HG03521 (cell line): ENCODE measurements around the gene HIPK3.
A peak's percentile ranks its signal among the peaks of the same experiment; 100 is the strongest.
"Not testable (repeated sequence)": the region's sequence is repeated elsewhere in the genome, so short reads cannot be mapped to it uniquely, and the experiment has no call there.

Experiments used
- ATAC-seq: cut with Tn5 transposase; IDR thresholded peaks from one replicate; pipeline ENCODE4 v1.9.1; 2021; ENCODE audit warnings: mild to moderate bottlenecking, moderate library complexity; ENCODE audit not compliant: unreplicated experiment

HIPK3 gene

DNA sequence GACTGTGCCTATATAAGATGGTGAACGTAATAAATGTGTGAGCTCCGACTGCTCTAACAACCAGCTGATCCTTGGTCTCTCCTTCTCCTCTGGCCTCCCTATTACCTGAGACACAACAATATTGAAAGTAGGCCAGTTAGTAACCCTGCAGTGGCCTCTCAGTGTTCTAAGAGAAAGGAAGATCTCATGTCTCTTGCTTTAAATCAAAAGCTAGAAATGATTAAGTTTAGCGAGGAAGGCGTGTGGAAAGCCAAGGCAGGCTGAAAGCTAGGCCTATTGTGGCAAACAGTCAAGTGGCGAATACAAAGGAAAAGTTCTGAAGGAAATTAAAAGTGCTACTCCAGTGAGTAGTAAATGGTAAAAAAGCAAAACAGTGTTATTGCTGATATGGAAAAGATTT, 39.5 kb downstream of the HIPK3 start:
- no peak for ATAC-seq

DNA sequence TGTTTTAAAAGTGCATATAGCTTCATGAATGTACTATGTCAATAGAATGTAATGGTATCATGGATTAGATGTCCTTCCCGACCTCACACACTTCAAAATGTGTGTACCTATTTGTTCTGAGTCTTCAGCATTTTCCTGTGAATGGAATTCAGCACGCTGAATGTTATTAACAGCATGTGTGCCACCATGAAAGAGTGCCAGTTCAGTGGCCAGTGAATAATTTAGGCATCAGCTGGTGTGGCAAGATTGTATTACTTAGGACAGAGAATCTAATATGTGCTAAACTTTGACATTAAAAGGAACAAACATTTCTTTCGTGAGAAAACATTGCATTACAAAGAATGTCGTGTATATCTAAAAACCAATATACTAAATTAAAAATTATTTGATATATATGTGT, 46.4 kb downstream of the HIPK3 start:
- no peak for ATAC-seq

DNA sequence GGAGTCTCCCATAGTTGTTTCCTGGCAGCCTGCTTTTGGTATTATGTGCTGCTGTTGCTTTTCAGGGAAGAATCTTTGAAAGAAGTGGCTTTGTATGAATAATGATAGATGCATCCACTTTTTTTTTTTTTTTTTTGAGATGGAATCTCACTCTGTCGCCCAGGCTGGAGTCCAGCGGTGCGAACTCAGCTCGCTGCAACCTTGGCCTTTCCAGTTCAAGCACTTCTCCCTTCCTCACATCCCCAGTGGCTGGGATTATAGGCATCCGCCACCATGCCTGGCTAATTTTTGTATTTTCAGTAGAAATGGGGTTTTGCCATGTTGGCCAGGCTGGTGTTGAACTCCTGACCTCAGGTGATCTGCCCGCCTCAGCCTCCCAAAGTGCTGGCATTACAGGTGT, 49.6 kb downstream of the HIPK3 start:
- ATAC-seq = not testable (repeated sequence)

- ATAC-seq = no peak
These were observed 50.8 kb downstream of the HIPK3 start for GRCh38 chr11:33307984-33308383.

- ATAC-seq = no peak
These were observed 51.9 kb downstream of the HIPK3 start for GRCh38 chr11:33309118-33309517.

GRCh38 chr11:33310720-33311500, 53.7 kb downstream of the HIPK3 start:
- ATAC-seq = no peak

DNA sequence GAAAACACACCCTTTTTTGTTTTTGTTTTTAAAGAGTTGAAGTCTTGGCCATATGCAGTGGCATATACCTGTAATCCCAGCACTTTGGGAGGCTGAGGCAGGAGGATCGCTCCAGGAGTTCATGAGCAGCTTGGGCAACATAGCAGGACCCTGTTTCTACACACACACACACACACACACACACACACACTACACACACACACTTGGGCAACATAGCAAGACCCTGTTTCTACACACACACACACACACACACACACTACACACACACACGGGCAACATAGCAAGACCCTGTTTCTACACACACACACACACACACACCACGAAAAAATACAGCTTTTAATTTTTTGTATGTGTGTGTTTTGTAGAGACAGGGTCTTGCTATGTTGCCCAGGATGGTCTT, 54.5 kb downstream of the HIPK3 start:
- ATAC-seq = no peak

DNA sequence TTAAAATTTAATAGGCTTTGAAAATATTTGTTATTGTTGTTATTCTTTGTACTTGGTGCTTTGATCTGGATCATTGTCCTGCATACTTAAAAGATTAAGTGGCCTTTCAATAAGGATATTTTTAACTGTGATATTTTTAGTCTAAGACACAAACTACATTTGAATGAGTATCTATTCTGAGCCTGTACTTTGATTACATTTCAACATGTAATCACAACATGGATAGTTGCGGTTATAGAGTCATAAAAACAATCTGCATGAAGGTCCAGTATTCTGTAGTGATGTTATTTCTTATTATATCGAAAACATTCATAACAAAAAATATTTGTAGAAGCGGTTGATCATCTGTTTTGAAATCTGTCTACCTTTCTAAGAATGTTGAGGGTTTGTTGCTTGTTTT, 58.6 kb downstream of the HIPK3 start:
- no peak for ATAC-seq

GRCh38 chr11:33317662-33318061, 60.5 kb downstream of the HIPK3 start:
- no peak for ATAC-seq

DNA sequence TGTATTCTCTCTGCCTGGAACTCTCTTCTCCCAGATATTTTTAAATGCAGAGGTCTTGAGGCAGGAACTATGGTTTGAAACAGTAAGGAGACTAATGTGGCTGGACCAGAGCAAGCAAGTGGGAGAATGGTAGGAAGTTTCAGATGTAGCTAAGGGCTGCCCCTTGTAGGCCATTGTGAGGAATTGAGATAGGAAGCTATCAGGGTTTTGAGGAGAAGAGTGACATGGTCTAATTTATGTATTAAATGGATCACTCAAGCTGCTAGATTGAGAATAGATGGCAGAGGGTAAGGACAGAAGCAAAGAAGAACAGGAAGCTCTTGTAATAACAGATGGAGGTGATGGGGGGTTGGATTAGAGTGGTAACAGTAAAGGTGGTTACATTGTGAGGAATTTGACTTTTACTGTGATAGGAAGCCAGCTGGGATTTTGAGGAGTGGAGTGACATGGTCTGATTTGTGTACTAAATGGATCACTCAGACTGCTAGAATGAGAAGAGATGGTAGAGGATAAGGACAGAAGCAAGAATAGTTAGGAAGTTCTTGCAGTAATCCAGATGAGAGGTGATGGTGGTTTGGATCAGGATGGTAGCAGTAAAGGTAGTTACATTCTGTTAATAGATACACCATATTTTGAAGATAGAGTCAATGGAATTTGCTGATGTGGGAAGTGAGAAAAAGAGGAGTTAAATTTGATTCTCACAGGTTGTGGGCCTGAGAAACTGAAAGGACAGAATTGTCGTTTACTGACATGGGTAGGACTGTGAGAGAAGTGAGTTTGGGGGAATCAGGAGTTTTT, 63.0 kb downstream of the HIPK3 start:
- ATAC-seq = no peak

DNA sequence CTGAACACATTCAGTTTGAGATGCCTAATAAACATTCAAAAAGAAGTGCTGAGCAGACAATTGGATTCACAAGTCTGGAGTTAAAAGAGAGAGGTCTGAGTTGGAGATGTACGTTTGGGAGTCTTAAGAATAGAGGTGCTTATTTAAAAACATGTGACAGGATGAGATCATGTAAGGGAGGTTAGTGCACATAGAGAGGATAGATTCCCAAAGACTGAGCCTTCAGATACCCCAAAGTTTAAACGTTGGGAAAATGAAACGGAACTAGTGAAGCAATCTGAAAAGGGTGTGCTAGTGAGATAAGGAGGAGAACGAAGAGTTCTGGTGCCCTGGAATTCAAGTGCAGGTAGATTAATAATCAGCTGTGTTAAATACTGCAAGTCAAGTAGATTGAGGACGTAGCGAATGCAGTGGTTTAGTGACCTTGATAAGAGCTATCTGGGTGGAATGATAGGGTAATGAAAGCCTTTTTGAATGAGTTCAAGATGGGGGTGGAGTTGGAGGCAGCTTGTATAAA, 63.7 kb downstream of the HIPK3 start:
- no peak for ATAC-seq

DNA sequence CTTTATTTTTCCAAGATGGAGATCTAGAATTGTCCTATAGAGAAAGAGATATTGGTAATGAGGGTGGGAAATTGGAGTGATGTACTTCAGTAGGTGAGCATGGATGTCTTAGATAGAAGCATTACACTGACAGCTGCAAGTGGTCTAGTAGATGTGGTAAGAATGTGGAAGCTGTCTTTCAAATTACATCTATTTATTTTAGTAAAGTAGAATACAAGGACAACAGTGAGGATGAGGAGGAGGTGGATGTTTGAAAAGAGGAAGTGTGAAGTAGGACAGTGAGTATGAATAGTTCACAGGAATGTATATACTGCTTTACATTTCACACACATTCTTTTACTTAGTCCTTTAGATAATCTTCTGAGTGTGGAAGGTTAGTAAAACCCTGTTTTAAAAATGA, 64.2 kb downstream of the HIPK3 start:
- ATAC-seq = no peak

- ATAC-seq = no peak
These were observed 66.2 kb downstream of the HIPK3 start for GRCh38 chr11:33323421-33323820.

GRCh38 chr11:33324302-33324985, 67.3 kb downstream of the HIPK3 start:
- ATAC-seq = no peak

DNA sequence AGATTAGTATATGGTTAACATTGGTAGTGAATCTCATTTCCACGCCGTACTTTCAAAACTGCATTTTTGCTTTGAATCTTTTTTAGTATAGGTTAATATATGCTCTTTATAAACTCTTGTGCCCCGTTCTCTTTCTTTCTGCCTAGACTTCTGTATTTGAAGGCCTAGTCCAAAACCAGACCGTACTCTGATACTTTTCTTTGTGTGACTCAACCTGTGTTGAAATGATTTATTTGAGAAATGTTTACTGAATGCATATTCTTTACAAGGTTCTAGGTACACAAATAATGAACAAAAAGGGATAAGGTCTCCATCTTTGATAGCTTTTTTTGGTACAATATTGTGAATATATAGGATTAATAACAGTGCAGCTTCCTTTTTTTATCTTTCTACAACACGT, 68.3 kb downstream of the HIPK3 start:
- ATAC-seq = no peak

DNA sequence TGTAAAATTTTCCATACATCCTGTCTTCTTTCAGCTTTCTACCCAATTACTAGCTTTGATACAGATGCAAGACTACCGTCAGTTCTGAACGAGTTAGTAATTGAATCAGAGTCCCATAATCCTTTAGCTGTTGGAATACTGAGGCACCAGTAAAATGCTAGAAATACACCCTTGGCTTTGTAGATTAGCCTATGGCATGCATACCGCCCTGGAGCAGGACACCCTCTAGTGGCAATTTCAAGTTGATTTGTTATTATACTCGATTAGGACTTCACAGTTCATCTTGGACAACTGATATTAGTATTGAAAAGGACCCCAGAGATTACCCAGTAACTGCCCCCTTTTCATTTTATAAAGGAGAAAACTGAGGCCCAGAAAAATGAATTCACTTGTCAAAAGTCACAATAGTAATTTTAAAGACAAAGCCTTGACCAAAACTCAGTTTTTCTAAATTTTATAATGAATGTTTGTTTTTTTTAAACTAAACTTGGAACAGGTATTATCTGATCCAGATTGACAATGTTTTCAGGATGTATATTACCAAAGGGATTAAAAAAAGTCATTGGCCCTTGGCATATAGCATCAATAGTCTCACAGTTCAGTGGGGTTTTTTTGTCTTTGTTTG, 72.6 kb downstream of the HIPK3 start:
- ATAC-seq = peak; percentile 53

DNA sequence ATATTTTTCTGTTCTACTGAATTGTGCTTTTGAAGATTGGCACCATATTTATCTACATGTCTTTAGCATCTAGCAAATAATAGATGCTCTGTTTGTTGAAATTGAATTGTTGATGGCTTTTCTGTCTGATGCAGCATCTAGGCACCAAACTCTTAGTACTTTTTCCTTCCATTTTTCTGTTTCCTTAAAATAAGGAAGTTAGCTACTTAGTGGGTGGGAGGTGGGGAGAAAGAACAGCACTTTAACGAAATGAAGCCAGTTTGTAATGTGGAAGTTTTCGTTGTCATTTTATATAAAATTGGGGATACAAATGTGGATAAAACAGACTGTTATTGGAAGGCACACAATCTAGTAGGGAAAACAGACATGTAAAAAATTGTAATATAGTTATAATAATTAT, 76.6 kb downstream of the HIPK3 start:
- no peak for ATAC-seq

DNA sequence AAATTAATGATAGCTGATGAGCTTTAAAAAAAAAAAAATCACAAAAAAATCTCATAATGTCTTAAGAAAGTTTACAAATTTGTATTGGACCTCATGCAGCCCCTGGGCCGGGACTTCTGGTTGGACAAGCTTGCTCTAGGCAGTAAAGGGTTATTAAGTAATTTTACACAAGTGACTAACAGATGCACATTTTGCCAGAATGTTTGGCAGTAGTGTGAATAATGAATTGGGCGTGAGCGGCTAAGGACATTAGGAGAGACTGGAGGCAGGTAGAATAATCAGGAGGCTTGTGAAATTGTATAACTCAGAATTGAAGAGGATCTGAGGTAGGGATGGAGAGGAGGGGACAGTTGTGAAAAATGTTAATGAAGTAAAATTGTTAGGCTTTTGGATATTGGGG, 77.4 kb downstream of the HIPK3 start:
- no peak for ATAC-seq

GRCh38 chr11:33339247-33339646, 82.1 kb downstream of the HIPK3 start:
- no peak for ATAC-seq

DNA sequence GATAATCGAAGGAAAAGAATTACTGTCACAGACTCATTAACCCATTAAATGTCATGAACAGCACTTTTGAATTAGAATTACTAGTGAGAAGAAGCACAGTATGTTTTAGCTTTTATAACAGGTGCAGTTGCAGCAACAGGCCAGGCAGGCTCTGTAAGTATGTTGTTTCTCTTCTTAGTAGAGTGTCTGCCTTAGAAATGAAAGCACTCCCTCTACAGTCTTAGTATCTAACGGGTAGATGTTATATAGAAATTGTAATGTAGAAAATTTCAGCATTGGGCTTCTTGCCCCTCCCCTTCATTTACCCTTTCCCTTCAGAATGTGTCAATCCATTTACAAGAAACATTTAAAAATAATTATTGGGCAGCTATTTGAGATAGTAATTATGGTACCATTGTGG, 87.4 kb downstream of the HIPK3 start:
- no peak for ATAC-seq

- peak; percentile 87 for ATAC-seq
These were observed 90.4 kb downstream of the HIPK3 start for GRCh38 chr11:33347490-33348125.
